Panc1 (cell line): ENCODE data around the gene TMEM45B. TPM values are rescaled to one million over a fixed set of nuclear protein-coding genes. Genes with fewer than 3 reads are reported as not detected.

Source experiments
- ATAC-seq: fragments of 200-7000 bp; cut with Tn5 transposase; 2 replicates; pipeline ENCODE4 v1.9.1; 2020; ENCODE audit warnings: mild to moderate bottlenecking, moderate library complexity
- BruUV-seq: library from RNA; stranded (reverse); fragments of 400-500 nt; replicated peaks from 2 replicates; lab custom pipeline; 2021; lab: Mats Ljungman, UMichigan
- CTCF ChIA-PET: fragments of 300-600 bp; sonication (Branson Sonifier 250); formaldehyde crosslinking; loops from one replicate; lab custom pipeline; 2022; ENCODE audit warnings: antibody characterized with exemption; lab: Charles Lee
- POLR2A ChIA-PET: fragments of 300-600 bp; sonication (Branson Sonifier 250); formaldehyde crosslinking; loops from one replicate; lab custom pipeline; 2022; ENCODE audit warnings: antibody characterized with exemption; lab: Charles Lee
- DNase-seq: peaks from one replicate; pipeline ENCODE4 v3.0.0-alpha.2; 2010; ENCODE audit warnings: low read depth, low spot score
- H3K27ac ChIP-seq: 2 replicates; pipeline ENCODE4 v1.5.1; 2011; ENCODE audit warnings: mild to moderate bottlenecking, low read length, inconsistent platforms
- H3K27me3 ChIP-seq: fragments of 200-500 bp; sonication (Bioruptor generic); 2 replicates; pipeline ENCODE4 v1.6.0; 2014; ENCODE audit warnings: low read length, inconsistent platforms; ENCODE audit not compliant: control insufficient read depth, insufficient read depth
- H3K36me3 ChIP-seq: fragments of 200-500 bp; sonication (Bioruptor generic); 2 replicates; pipeline ENCODE4 v1.5.1; 2014; ENCODE audit warnings: inconsistent platforms, mild to moderate bottlenecking, low read length, moderate library complexity; ENCODE audit not compliant: control insufficient read depth, insufficient read depth
- H3K4me1 ChIP-seq: 2 replicates; pipeline ENCODE4 v1.5.1; 2011; ENCODE audit warnings: inconsistent platforms, mild to moderate bottlenecking, low read length, moderate library complexity; ENCODE audit not compliant: control insufficient read depth, insufficient read depth
- H3K4me3 ChIP-seq, 2 experiments: 2 replicates each; pipeline ENCODE4 v1.5.1; 2011 to 2012; ENCODE audit warnings: low read depth in 2 of 2, low read length in 2 of 2, mild to moderate bottlenecking in 2 of 2, inconsistent platforms in 1 of 2, moderate library complexity in 1 of 2
- H3K9me3 ChIP-seq: fragments of 200-500 bp; sonication (Bioruptor generic); 2 replicates; pipeline ENCODE4 v1.5.1; 2014; ENCODE audit warnings: low read depth, mild to moderate bottlenecking, inconsistent platforms, low read length, moderate library complexity; ENCODE audit not compliant: control insufficient read depth, insufficient read depth
- CTCF ChIP-seq: fragments of 450-650 bp; IDR thresholded peaks from 2 replicates; pipeline ENCODE4 v1.5.1; 2017; ENCODE audit warnings: mild to moderate bottlenecking
- POLR2AphosphoS5 ChIP-seq: IDR thresholded peaks from 2 replicates; pipeline ENCODE4 v1.6.1; 2012; ENCODE audit warnings: mild to moderate bottlenecking, low read depth, low read length, moderate library complexity
- REST ChIP-seq, 2 experiments: IDR thresholded peaks; 2 replicates each; pipeline ENCODE4 v1.6.1; 2011 to 2012; ENCODE audit warnings: low read depth in 2 of 2, control low read depth in 1 of 2, low read length in 1 of 2, mild to moderate bottlenecking in 1 of 2, moderate library complexity in 1 of 2; ENCODE audit not compliant: insufficient read depth in 1 of 2
- SIN3A ChIP-seq: IDR thresholded peaks from 2 replicates; pipeline ENCODE4 v1.6.1; 2012; ENCODE audit warnings: low read depth, mild to moderate bottlenecking, low read length, moderate library complexity, borderline replicate concordance; ENCODE audit not compliant: insufficient read depth
- TCF7L2 ChIP-seq: IDR thresholded peaks from 2 replicates; pipeline ENCODE4 v1.6.1; 2011; ENCODE audit warnings: mild to moderate bottlenecking, low read depth, low read length, inconsistent platforms
- in situ Hi-C: cut with HindIII; loops from 2 replicates; pipeline ENCODE4 v1.10.0; 2016; ENCODE audit warnings: low sequenced_read_pairs, low pct_unique_long_range_greater_than_20kb
- intact Hi-C: fragments of 100-400 bp; cut with micrococcal nuclease; formaldehyde crosslinking; loops from one replicate; pipeline ENCODE4 v1.10.0; 2022; ENCODE audit not compliant: unreplicated experiment
- total RNA-seq: library from RNA; stranded (reverse); gene quantifications from one replicate; pipeline ENCODE4 v1.2.1, GENCODE V29; 2021; ENCODE audit not compliant: unreplicated experiment

The TMEM45B gene
- total RNA-seq, 1 experiment from 2014 or later: 2.6 TPM

- H3K4me1 ChIP-seq: no peaks in the 10 kb centered on the region
- ATAC-seq (no peak), DNase-seq (no peak)
- no TSS peak for BruUV-seq
- no peaks in the 10 kb centered on the region for H3K36me3 ChIP-seq
- ChIA-PET POLR2A (no interaction called here), CTCF (no interaction called here)
- in situ Hi-C loops: no loop called here
- TF ChIP-seq REST (IDR thresholded peaks at IDR 0.05; ENCODE audit: insufficient read depth in 1 of 2, low read depth in 2 of 2, low read length in 1 of 2): no peak
- TF ChIP-seq CTCF: no peak
- no peak for TF ChIP-seq SIN3A
- no peak for TF ChIP-seq POLR2AphosphoS5
- no peak for TF ChIP-seq TCF7L2
- H3K27me3 ChIP-seq: no peaks in the 10 kb centered on the region
- no peak overlapping the region for H3K4me3 ChIP-seq
- no peak overlapping the region for H3K27ac ChIP-seq
- intact Hi-C loops: no loop called here
- H3K9me3 ChIP-seq: no peaks in the 10 kb centered on the region
These were observed 21.3 kb downstream of the TMEM45B start for GRCh38 chr11:129836979-129837378.

- Histone ChIP-seq H3K36me3 (no peaks in the 10 kb centered on the region), H3K27ac (no peak overlapping the region), H3K4me3 (no peak overlapping the region), H3K9me3 (no peaks in the 10 kb centered on the region), H3K4me1 (no peaks in the 10 kb centered on the region), H3K27me3 (no peaks in the 10 kb centered on the region)
- CTCF ChIA-PET: no interaction called here
- DNase-seq (no peak), ATAC-seq (no peak)
- in situ Hi-C loops (no loop called here), intact Hi-C loops (no loop called here)
- BruUV-seq: no TSS peak
- POLR2A ChIA-PET: no interaction called here
- no peak for TF ChIP-seq TCF7L2
- no peak for TF ChIP-seq POLR2AphosphoS5
- TF ChIP-seq CTCF: no peak
- no peak for TF ChIP-seq SIN3A
These were observed 24.6 kb downstream of the TMEM45B start for GRCh38 chr11:129840236-129840635.
